Vagina (tissue), 2 donors: ENCODE measurements around the gene CPA4. TPM values are rescaled to one million over a fixed set of nuclear protein-coding genes. Genes with fewer than 3 reads are reported as not detected.

Experiments
- DNase-seq, 2 donors: peaks; one replicate each; pipeline ENCODE4 v3.0.0-alpha.2; 2017; ENCODE audit errors: extremely low spot score in 2 of 2
- H3K27ac ChIP-seq: fragments of 200-600 bp; sonication (generic); one replicate; pipeline ENCODE4 v1.5.1; 2019
- H3K27me3 ChIP-seq: fragments of 200-600 bp; sonication (generic); one replicate; pipeline ENCODE4 v1.5.1; 2019
- H3K36me3 ChIP-seq, 2 donors: fragments of 200-600 bp; sonication (generic); one replicate each; pipeline ENCODE4 v1.5.1; 2017 to 2019
- H3K4me1 ChIP-seq: fragments of 200-600 bp; sonication (generic); one replicate; pipeline ENCODE4 v1.5.1; 2019
- H3K4me3 ChIP-seq, 2 donors: fragments of 200-600 bp; sonication (generic); 1 replicate in 1 of 2; 2 replicates in 1 of 2; pipeline ENCODE4 v1.5.1; 2016 to 2019
- H3K9me3 ChIP-seq: fragments of 200-600 bp; sonication (generic); one replicate; pipeline ENCODE4 v1.5.1; 2019
- CTCF ChIP-seq, 3 experiments: fragments of 450-650 bp in 2 of 3; fragments of 200-600 bp in 1 of 3; sonication (generic) in 1 of 3; IDR thresholded peaks; one replicate each; pipeline ENCODE4 v1.5.1; 2017 to 2019; ENCODE audit warnings: antibody characterized with exemption in 3 of 3, mild to moderate bottlenecking in 2 of 3, moderate library complexity in 2 of 3
- POLR2A ChIP-seq, 2 donors: fragments of 450-650 bp; IDR thresholded peaks; one replicate each; pipeline ENCODE4 v1.6.1; 2017; ENCODE audit warnings: antibody characterized with exemption in 2 of 2, mild to moderate bottlenecking in 2 of 2, moderate library complexity in 2 of 2
- POLR2AphosphoS5 ChIP-seq, 2 donors: sonication (generic); formaldehyde crosslinking; IDR thresholded peaks; one replicate each; pipeline ENCODE4 v1.9.0; 2017; ENCODE audit warnings: antibody characterized with exemption in 2 of 2, mild to moderate bottlenecking in 2 of 2, low read depth in 1 of 2; ENCODE audit not compliant: insufficient read depth in 1 of 2
- intact Hi-C: fragments of 100-400 bp; cut with DNase I; formaldehyde crosslinking; loops from one replicate; pipeline ENCODE4 v1.15.1; 2023
- total RNA-seq: library from RNA; depleted of rRNA; stranded (reverse); fragments of >200 nt; gene quantifications from one replicate; pipeline ENCODE4 v1.2.3, GENCODE V29; 2016

CPA4 gene
- total RNA-seq, 1 donor from 2014 or later = 8.8 TPM

GRCh38 chr7:130276796-130277762, 15.9 kb upstream of the CPA4 start:
- intact Hi-C loops = no loop called here
- DNase-seq = no peak

GRCh38 chr7:130277763-130278643, 15.0 kb upstream of the CPA4 start:
- Histone ChIP-seq H3K4me1 (peaks cover 17% of the 10 kb centered on the region), H3K36me3 (no peaks in the 10 kb centered on the region), H3K27me3 (no peaks in the 10 kb centered on the region), H3K9me3 (no peaks in the 10 kb centered on the region), H3K4me3 (no peak overlapping the region), H3K27ac (no peak overlapping the region)
- intact Hi-C loops = no loop called here
- TF ChIP-seq CTCF (IDR thresholded peaks at IDR 0.05) (peak in 1 of 3 experiments; percentile 36), POLR2A (IDR thresholded peaks at IDR 0.05) (no peak)
- DNase-seq = peak in 1 of 2 donors; percentile 27

More at GRCh38 chr7:130276796-130277762, 15.9 kb upstream of the CPA4 start:
- Histone ChIP-seq H3K27me3 (no peaks in the 10 kb centered on the region), H3K9me3 (no peaks in the 10 kb centered on the region), H3K4me3 (no peak overlapping the region), H3K4me1 (peaks cover 25% of the 10 kb centered on the region), H3K27ac (no peak overlapping the region), H3K36me3 (no peaks in the 10 kb centered on the region)
- no peak for TF ChIP-seq POLR2AphosphoS5 (IDR thresholded peaks at IDR 0.05; ENCODE audit: insufficient read depth in 1 of 2, low read depth in 1 of 2)
- TF ChIP-seq CTCF (IDR thresholded peaks at IDR 0.05) = no peak
- no peak for TF ChIP-seq POLR2A (IDR thresholded peaks at IDR 0.05)

- Histone ChIP-seq H3K27ac (no peak overlapping the region), H3K27me3 (no peaks in the 10 kb centered on the region), H3K36me3 (no peaks in the 10 kb centered on the region), H3K9me3 (no peaks in the 10 kb centered on the region), H3K4me1 (peaks cover 12% of the 10 kb centered on the region), H3K4me3 (no peak overlapping the region)
- intact Hi-C loops = no loop called here
- DNase-seq = no peak
- TF ChIP-seq CTCF (IDR thresholded peaks at IDR 0.05) = no peak
- no peak for TF ChIP-seq POLR2AphosphoS5 (IDR thresholded peaks at IDR 0.05; ENCODE audit: insufficient read depth in 1 of 2, low read depth in 1 of 2)
- TF ChIP-seq POLR2A (IDR thresholded peaks at IDR 0.05) = no peak
Measured at GRCh38 chr7:130278860-130279259, 14.1 kb upstream of the CPA4 start.

GRCh38 chr7:130279286-130279685, 13.7 kb upstream of the CPA4 start:
- peaks cover 8% of the 10 kb centered on the region for H3K4me1 ChIP-seq
- intact Hi-C loops = no loop called here
- no peaks in the 10 kb centered on the region for H3K36me3 ChIP-seq
- H3K9me3 ChIP-seq = no peaks in the 10 kb centered on the region
- no peak for TF ChIP-seq CTCF (IDR thresholded peaks at IDR 0.05)
- TF ChIP-seq POLR2AphosphoS5 (IDR thresholded peaks at IDR 0.05; ENCODE audit: insufficient read depth in 1 of 2, low read depth in 1 of 2) = no peak
- no peak for TF ChIP-seq POLR2A (IDR thresholded peaks at IDR 0.05)
- no peak for DNase-seq
- no peak overlapping the region for H3K4me3 ChIP-seq
- no peaks in the 10 kb centered on the region for H3K27me3 ChIP-seq
- H3K27ac ChIP-seq = no peak overlapping the region
